AG09309 (cell line): ENCODE results near the gene ACSM2A.
"Not testable (repeated sequence)": the region's sequence is repeated elsewhere in the genome, so short reads cannot be mapped to it uniquely, and the experiment has no call there.

Source experiments
- DNase-seq: peaks from one replicate; pipeline ENCODE4 v3.0.0-alpha.2; 2010; ENCODE audit warnings: low read depth
- H3K4me3 ChIP-seq: 2 replicates; pipeline ENCODE4 v1.5.1; 2011; ENCODE audit warnings: mild to moderate bottlenecking, low read depth, low read length, moderate library complexity; ENCODE audit not compliant: control insufficient read depth
- TF ChIP-seq, protein P1 (sequence below): IDR thresholded peaks from 2 replicates; pipeline ENCODE4 v1.5.1; 2011; ENCODE audit warnings: mild to moderate bottlenecking, low read depth, low read length, inconsistent platforms; ENCODE audit not compliant: insufficient read depth, control insufficient read depth; ENCODE audit errors: missing control alignments

The ACSM2A gene

DNA sequence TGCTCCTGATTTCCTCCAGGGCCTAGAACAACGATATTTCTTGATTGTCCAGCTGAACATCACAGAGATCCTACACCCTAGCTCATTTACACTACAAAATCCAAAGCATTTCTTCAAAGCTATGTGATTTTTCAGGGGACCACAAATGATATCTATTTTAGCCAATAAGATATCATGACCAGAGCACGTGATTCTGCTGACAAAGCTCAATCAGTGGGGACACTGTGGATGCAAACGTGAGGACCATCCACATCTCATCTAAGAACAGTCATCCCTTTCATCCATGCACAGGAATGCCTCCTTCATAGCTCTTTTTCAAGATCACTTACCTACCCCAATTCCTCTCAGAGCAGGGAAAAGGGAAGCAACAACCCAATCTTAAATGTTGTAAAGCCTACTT, 67.9 kb downstream of the ACSM2A start:
- TF ChIP-seq, protein P1, sequence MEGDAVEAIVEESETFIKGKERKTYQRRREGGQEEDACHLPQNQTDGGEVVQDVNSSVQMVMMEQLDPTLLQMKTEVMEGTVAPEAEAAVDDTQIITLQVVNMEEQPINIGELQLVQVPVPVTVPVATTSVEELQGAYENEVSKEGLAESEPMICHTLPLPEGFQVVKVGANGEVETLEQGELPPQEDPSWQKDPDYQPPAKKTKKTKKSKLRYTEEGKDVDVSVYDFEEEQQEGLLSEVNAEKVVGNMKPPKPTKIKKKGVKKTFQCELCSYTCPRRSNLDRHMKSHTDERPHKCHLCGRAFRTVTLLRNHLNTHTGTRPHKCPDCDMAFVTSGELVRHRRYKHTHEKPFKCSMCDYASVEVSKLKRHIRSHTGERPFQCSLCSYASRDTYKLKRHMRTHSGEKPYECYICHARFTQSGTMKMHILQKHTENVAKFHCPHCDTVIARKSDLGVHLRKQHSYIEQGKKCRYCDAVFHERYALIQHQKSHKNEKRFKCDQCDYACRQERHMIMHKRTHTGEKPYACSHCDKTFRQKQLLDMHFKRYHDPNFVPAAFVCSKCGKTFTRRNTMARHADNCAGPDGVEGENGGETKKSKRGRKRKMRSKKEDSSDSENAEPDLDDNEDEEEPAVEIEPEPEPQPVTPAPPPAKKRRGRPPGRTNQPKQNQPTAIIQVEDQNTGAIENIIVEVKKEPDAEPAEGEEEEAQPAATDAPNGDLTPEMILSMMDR: no peak
- H3K4me3 ChIP-seq: no peak overlapping the region
- no peak for DNase-seq

DNA sequence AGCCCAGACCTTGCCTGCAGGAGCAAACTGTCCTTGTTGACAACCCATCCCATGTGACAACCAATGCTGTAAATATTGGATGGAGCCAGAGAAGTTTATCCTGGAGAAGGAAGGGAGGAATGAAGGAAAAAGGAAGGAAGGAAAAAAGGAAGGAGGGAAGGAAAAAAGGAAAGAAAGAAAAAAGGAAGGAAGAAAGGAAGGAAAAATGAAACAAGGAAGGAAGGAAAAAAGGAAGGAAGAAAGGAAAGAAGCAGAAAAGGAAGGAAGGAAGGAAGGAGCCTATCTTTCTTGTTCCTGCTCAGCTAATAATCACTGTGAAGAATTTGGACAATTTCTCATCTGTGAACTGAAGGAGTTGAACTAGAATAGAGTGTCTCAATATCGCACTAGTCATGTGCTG, 68.8 kb downstream of the ACSM2A start:
- TF ChIP-seq, protein P1: no peak
- H3K4me3 ChIP-seq: no peak overlapping the region
- DNase-seq: no peak

DNA sequence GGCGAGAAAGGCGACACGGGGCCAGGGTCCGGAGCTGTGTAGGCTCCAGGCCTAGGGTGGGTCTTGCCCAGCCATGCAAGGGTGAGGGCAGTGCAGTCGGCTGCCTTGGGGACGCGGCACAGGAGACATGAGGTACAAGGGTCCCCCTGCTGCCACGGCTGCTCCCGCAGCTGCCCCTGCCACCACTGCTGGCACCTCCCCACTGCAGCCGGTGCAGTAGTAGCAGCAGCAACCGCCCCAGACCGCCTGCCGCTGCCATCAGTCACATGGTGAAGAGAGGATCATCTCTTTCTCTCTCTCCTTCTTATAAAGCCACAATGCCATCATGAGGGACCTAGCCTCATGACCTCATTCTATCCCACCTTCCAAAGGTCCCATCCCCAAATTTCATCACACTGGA, 80.5 kb downstream of the ACSM2A start:
- H3K4me3 ChIP-seq, DNase-seq: not testable (repeated sequence)

DNA sequence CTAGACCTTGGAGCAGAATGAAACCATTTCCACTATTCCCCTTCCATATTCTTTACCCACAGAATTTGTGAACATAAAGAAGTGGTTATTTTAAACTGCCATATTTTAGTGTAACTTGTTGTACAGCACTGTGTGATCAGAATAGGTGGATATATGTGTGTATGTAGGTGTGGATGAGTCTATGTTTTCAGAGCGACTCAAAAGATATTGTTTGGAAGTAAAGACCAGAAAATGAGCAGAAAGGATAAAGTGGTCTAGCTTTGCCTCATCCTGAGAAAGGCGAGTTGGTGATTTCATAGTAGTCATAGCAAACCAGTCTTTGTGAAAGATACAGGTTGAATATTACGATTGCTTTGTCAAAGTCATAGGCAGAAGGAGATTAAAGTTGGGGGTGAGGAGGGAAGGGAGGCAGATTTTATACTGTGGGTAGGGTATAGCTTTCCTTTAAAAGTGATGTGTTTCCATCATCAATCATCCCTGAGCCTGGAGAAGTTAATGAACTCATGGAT, 81.0 kb downstream of the ACSM2A start:
- H3K4me3 ChIP-seq, DNase-seq: not testable (repeated sequence)

DNA sequence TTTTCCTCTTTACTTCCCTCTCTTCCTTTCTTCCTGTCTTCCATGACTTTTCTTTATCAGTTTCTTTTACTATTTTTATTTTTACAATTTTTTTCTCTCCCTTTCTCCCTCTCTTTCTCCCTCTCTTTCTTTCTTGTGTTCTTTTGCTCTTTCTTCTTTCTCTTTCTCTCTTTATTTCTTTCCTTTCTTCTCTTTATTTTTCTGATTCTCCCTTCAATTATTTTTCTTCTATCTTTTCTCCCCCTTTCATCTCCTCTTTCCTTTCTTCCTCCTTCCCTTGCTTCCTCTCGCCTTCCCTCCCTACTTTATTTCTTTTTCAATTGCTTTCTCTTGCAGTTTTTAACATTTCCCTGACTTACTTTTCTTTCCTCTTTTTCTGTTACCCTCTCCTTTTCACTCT, 85.3 kb downstream of the ACSM2A start:
- not testable (repeated sequence) for H3K4me3 ChIP-seq, DNase-seq
